K562 (cell line): ENCODE results near the gene GCNA. TPM values are rescaled to one million over a fixed set of nuclear protein-coding genes. Genes with fewer than 3 reads are reported as not detected.

Source experiments
- ATAC-seq: fragments of 200-7000 bp; cut with Tn5 transposase; 3 replicates; pipeline ENCODE4 v1.9.1; 2020; ENCODE audit warnings: moderate library complexity
- Bru-seq: library from RNA; stranded (reverse); fragments of 400-500 nt; gene quantifications from one replicate; lab custom pipeline; 2021; lab: Mats Ljungman, UMichigan
- BruChase-seq, 2 experiments: library from RNA; stranded (reverse); fragments of 400-500 nt; gene quantifications; one replicate each; lab custom pipeline; 2021; lab: Mats Ljungman, UMichigan
- BruUV-seq: library from RNA; stranded (reverse); fragments of 400-500 nt; replicated peaks from 2 replicates; lab custom pipeline; 2021; lab: Mats Ljungman, UMichigan
- CTCF ChIA-PET: fragments of 300-600 bp; formaldehyde crosslinking; extraction: SDS; loops from one replicate; lab custom pipeline; 2021; ENCODE audit warnings: low intra/inter-chr PET ratio; lab: Yijun Ruan, JAX
- POLR2A ChIA-PET: fragments of 300-600, 350-650 bp; sonication (Branson Sonifier 250); formaldehyde crosslinking; extraction: SDS; loops from one replicate; lab custom pipeline; 2021; ENCODE audit warnings: antibody characterized with exemption, inconsistent platforms; lab: Yijun Ruan, JAX
- DNase-seq, 4 experiments: peaks; one replicate each; pipeline versions ENCODE4 v3.0.0 to v3.0.0-alpha.2; 2011 to 2018; ENCODE audit warnings: low spot score in 3 of 4, mixed read lengths in 3 of 4; ENCODE audit errors: extremely low read depth in 1 of 4
- FAIRE-seq: peaks from 2 replicates; lab custom pipeline; 2011; peaks lifted over from hg19 to GRCh38; lab: Jason Lieb, UNC
- H2AFZ ChIP-seq: 2 replicates; pipeline ENCODE4 v1.6.0; 2011; ENCODE audit warnings: low read depth, low read length, control low read depth, inconsistent platforms
- H3K27ac ChIP-seq: fragments of 200-600 bp; 3 replicates; pipeline ENCODE4 v1.8.0; 2011; ENCODE audit warnings: low read depth, mild to moderate bottlenecking, control low read depth, inconsistent platforms, low read length, moderate library complexity, mixed read lengths; ENCODE audit errors: extremely low read depth
- H3K27me3 ChIP-seq, 2 experiments: fragments of 300-600 bp in 1 of 2; 2 replicates in 1 of 2; 3 replicates in 1 of 2; pipeline versions ENCODE4 v1.6.0 to v1.8.0; 2011; ENCODE audit warnings: inconsistent platforms in 2 of 2, low read length in 2 of 2, mild to moderate bottlenecking in 1 of 2, mixed read lengths in 1 of 2, moderate library complexity in 1 of 2; ENCODE audit not compliant: control insufficient read depth in 2 of 2, insufficient read depth in 2 of 2
- H3K36me3 ChIP-seq: fragments of 300-600 bp; 3 replicates; pipeline ENCODE4 v1.8.0; 2011; ENCODE audit warnings: mild to moderate bottlenecking, low read length, inconsistent platforms; ENCODE audit not compliant: control insufficient read depth, insufficient read depth
- H3K4me1 ChIP-seq, 2 experiments: fragments of 200-600 bp in 1 of 2; replicated peaks in 1 of 2; 2 replicates in 1 of 2; 3 replicates in 1 of 2; pipeline versions ENCODE4 v1.5.1 to v1.8.0; 2011; ENCODE audit warnings: inconsistent platforms in 2 of 2, low read length in 2 of 2, mild to moderate bottlenecking in 1 of 2, mixed read lengths in 1 of 2, moderate library complexity in 1 of 2; ENCODE audit not compliant: control insufficient read depth in 2 of 2, insufficient read depth in 2 of 2
- H3K4me2 ChIP-seq: 2 replicates; pipeline ENCODE4 v1.6.1; 2011; ENCODE audit warnings: low read length, control low read depth, inconsistent platforms, mixed read lengths; ENCODE audit not compliant: insufficient read depth
- H3K4me3 ChIP-seq: fragments of 200-600 bp; sonication (generic), shearing (Covaris generic); 2 replicates; pipeline ENCODE4 v1.5.1; 2016; ENCODE audit warnings: control low read depth, inconsistent platforms
- H3K79me2 ChIP-seq: fragments of 200-600 bp; 3 replicates; pipeline ENCODE4 v1.8.0; 2011; ENCODE audit warnings: low read length, inconsistent platforms; ENCODE audit not compliant: control insufficient read depth, insufficient read depth
- H3K9ac ChIP-seq, 2 experiments: 2 replicates each; pipeline versions ENCODE4 v1.6.0 to v1.6.1; 2011; ENCODE audit warnings: low read depth in 2 of 2, low read length in 2 of 2, control low read depth in 1 of 2, inconsistent platforms in 1 of 2, mild to moderate bottlenecking in 1 of 2, mixed read lengths in 1 of 2; ENCODE audit not compliant: insufficient read depth in 1 of 2
- H3K9me1 ChIP-seq: one replicate; pipeline ENCODE4 v1.6.0; 2011; ENCODE audit warnings: inconsistent platforms, mild to moderate bottlenecking, low read length, moderate library complexity; ENCODE audit not compliant: control insufficient read depth, insufficient read depth
- H3K9me3 ChIP-seq: replicated peaks from 2 replicates; pipeline ENCODE4 v1.5.1; 2011; ENCODE audit warnings: low read depth, low read length, inconsistent platforms; ENCODE audit not compliant: control insufficient read depth, insufficient read depth
- H4K20me1 ChIP-seq: replicated peaks from 2 replicates; pipeline ENCODE4 v1.6.1; 2011; ENCODE audit warnings: low read length, inconsistent platforms, mixed read lengths; ENCODE audit not compliant: control insufficient read depth, insufficient read depth
- SP2 ChIP-seq: IDR thresholded peaks from 2 replicates; pipeline ENCODE4 v1.6.1; 2011; ENCODE audit warnings: mild to moderate bottlenecking, low read depth, low read length, moderate library complexity; ENCODE audit not compliant: poor library complexity, severe bottlenecking; ENCODE audit errors: extremely low read depth
- SRSF7 ChIP-seq: fragments of 200-400 bp; formaldehyde crosslinking; optimal IDR thresholded peaks from 2 replicates; pipeline ENCODE3; 2017; ENCODE audit warnings: mild to moderate bottlenecking, low read depth, low read length
- ZNF77 ChIP-seq: fragments of 250-450 bp; sonication (Bioruptor Pico); IDR thresholded peaks from 2 replicates; pipeline ENCODE4 v1.5.0; 2020
- WGBS: fragments of 100-300 bp; shearing (Covaris generic); methylation state at CpG from one replicate; pipeline ENCODE4 v1.1.6; 2016; ENCODE audit warnings: low coverage, mixed read lengths; ENCODE audit not compliant: insufficient coverage; ENCODE audit errors: missing lambda C conversion rate; 5-methylcytosine and 5-hydroxymethylcytosine counted together
- in situ Hi-C: fragments of 300-500 bp; cut with MboI; formaldehyde crosslinking; loops from 4 replicates; pipeline ENCODE4 v1.15.0; 2018; ENCODE audit warnings: inconsistent platforms, mixed read lengths
- intact Hi-C: fragments of 100-400 bp; cut with micrococcal nuclease; formaldehyde crosslinking; loops from 2 replicates; pipeline ENCODE4 v1.14.2; 2022
- long read RNA-seq, 3 experiments: library from polyadenylated mRNA in 2 of 3; library from RNA in 1 of 3; unstranded in 2 of 3; stranded (forward) in 1 of 3; transcript quantifications; one replicate each; pipeline ENCODE4 v2.0.0, GENCODE V29; 2019 to 2022
- polyA minus RNA-seq, 3 experiments: library from RNA; depleted of rRNA, polyadenylated mRNA; stranded (reverse); fragments of >200 nt; gene quantifications; 2 replicates each; pipeline ENCODE4 v1.2.3, GENCODE V29; 2011
- polyA plus RNA-seq, 8 experiments: library from polyadenylated mRNA; depleted of rRNA in 4 of 8; stranded (reverse) in 5 of 8; unstranded in 3 of 8; fragments of >200 nt; fragmentation: Nextera tagmentation in 2 of 8; fragmentation: Illumina TruSeq in 1 of 8; extraction: Ambion mirVana in 2 of 8; extraction: Trizol in 1 of 8; gene quantifications; 2 replicates each; pipeline versions ENCODE4 v1.2.1 to v1.2.3, GENCODE V29; 2011 to 2014; ENCODE audit warnings: inconsistent platforms in 1 of 8, missing spikeins in 1 of 8
- total RNA-seq, 7 experiments: library from RNA; depleted of rRNA in 6 of 7; stranded (reverse); fragments of >200 nt in 6 of 7; fragmentation: Illumina TruSeq in 2 of 7; extraction: Trizol in 2 of 7; gene quantifications; 2 replicates each; pipeline versions ENCODE4 v1.2.1 to v1.2.3, GENCODE V29; 2011 to 2021; ENCODE audit warnings: low replicate concordance in 1 of 7
- TF ChIP-seq, protein P1 (sequence below): fragments of 450-650 bp; IDR thresholded peaks from 2 replicates; pipeline ENCODE4 v1.6.1; 2016
- TF ChIP-seq, protein P2 (sequence below): sonication (generic); formaldehyde crosslinking; IDR thresholded peaks from 2 replicates; pipeline ENCODE4 v1.8.1; 2023; ENCODE audit warnings: mild to moderate bottlenecking, missing genetic modification reagents

GCNA gene, protein sequence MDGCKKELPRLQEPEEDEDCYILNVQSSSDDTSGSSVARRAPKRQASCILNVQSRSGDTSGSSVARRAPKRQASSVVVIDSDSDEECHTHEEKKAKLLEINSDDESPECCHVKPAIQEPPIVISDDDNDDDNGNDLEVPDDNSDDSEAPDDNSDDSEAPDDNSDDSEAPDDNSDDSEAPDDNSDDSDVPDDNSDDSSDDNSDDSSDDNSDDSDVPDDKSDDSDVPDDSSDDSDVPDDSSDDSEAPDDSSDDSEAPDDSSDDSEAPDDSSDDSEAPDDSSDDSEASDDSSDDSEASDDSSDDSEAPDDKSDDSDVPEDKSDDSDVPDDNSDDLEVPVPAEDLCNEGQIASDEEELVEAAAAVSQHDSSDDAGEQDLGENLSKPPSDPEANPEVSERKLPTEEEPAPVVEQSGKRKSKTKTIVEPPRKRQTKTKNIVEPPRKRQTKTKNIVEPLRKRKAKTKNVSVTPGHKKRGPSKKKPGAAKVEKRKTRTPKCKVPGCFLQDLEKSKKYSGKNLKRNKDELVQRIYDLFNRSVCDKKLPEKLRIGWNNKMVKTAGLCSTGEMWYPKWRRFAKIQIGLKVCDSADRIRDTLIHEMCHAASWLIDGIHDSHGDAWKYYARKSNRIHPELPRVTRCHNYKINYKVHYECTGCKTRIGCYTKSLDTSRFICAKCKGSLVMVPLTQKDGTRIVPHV
- 2.2 and 4.0 TPM in 2 replicates for total RNA-seq (2011; cell fraction: chromatin; rRNA removed; ENCODE audit: low replicate concordance)
- total RNA-seq (2011; cell fraction: nucleolus; rRNA removed): 0.67 and 1.8 TPM in 2 replicates
- total RNA-seq (2011; cell fraction: nucleoplasm; rRNA removed): 1.1 and 1.8 TPM in 2 replicates
- total RNA-seq (2014; rRNA removed) (0.45 and 0.86 TPM in 2 replicates), total RNA-seq (2014; rRNA removed; fragmentation: Illumina TruSeq; extraction: Trizol) (0.77 and 0.87 TPM in 2 replicates), total RNA-seq (2015; rRNA removed; fragmentation: Illumina TruSeq; extraction: Trizol) (1.2 and 1.4 TPM in 2 replicates), total RNA-seq (2021) (0.47 and 0.58 TPM in 2 replicates), polyA plus RNA-seq (2011; rRNA removed) (0.85 and 1.3 TPM in 2 replicates), polyA plus RNA-seq (2014; fragmentation: Illumina TruSeq; extraction: Trizol) (0.42 and 1.1 TPM in 2 replicates), polyA plus RNA-seq (2014; fragmentation: Nextera tagmentation; extraction: Ambion mirVana) (under 1 TPM; 0.27 to 0.64 TPM), polyA plus RNA-seq (2014; rRNA removed) (1.3 and 1.5 TPM in 2 replicates), polyA minus RNA-seq (2011; rRNA and poly(A)+ RNA removed) (0.56 and 1.6 TPM in 2 replicates), Bru-seq, nascent RNA (percentile 45 among the genes with signal in this experiment), BruChase-seq, experiment 1, labeled RNA remaining after a 2-hour chase (percentile 67 among the genes with signal in this experiment), BruChase-seq, experiment 2, labeled RNA remaining after a 6-hour chase (percentile 69 among the genes with signal in this experiment)
- polyA plus RNA-seq (2011; cell fraction: cytosol; rRNA removed): 0.15 and 0.66 TPM in 2 replicates
- 2.3 and 6.8 TPM in 2 replicates for polyA plus RNA-seq (2011; cell fraction: nucleus; rRNA removed)
- polyA plus RNA-seq (2012): 0.49 and 2.3 TPM in 2 replicates
- polyA minus RNA-seq (2011; cell fraction: cytosol; rRNA and poly(A)+ RNA removed): not detected in 2 replicates
- 0.67 and 2.2 TPM in 2 replicates for polyA minus RNA-seq (2011; cell fraction: nucleus; rRNA and poly(A)+ RNA removed)
- long read RNA-seq, experiment 1: 0 reads
- long read RNA-seq, experiment 2, partial matches to known transcripts: 1 of 2 reads
- long read RNA-seq, experiment 2, other reads (novel, unspliced or antisense): 1 of 2 reads
- long read RNA-seq, experiment 3: 0 reads

DNA sequence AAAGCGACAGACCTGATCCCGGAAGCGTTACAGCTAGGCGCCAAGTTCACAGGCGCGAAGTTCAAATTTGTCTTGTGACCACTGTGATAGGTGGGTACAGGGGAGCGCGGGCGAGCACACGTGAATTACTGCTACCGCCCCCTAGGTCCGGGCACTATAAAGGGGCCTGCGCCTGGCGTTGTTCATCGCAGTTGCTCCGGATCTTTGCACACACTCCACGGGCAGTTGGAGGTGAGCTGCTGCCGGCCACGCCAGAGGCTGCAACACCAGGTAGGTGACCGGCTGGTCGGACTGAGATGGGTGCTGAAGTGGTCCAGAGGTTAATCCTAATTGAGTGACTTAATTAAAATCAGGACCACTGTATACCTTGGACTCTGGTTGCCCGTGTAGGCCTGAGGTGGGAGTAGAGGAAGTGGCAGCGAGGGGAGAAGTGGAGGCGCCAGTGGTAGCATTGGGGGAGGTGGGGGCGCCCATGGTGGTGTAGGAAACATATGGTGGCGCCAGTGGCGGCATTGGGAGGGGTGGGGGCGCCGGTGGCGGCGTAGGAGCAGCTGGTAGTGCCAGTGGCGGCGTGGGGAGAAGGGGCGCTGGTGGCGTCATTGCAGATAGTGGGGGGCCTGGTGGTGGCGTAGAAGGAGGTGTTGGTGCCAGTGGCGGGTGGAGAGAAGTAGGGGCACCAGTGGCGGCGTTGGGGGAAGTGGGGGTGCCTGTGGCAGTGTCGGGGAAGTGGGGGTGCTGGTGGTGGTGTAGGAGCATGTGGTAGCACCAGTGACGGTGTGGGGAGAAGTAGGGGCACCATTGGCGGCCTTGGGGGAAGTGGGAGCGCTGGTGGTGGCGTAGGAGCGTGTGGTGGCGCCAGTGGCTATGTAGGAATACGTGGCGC, at the start of gene GCNA:
GCNA (plus strand) TSS at position 185 of the 883 bp plus-strand sequence. CDS start 2,385 bp downstream, outside the sequence.
- in situ Hi-C loops: no loop called here
- H4K20me1 ChIP-seq: no peaks in the 10 kb centered on the region
- no peak for DNase-seq
- H3K9me3 ChIP-seq: no peaks in the 10 kb centered on the region
- H3K27ac ChIP-seq: no peak within 1 kb of the TSS
- no peak within 1 kb of the TSS; a peak in 1 of 4 replicates for H3K9ac ChIP-seq
- H3K4me3 ChIP-seq: no peak within 1 kb of the TSS
- no peak; the same call in 2 of the 3 replicates for ATAC-seq
- no peaks in the 10 kb centered on the region for H3K79me2 ChIP-seq
- H3K36me3 ChIP-seq: peaks cover 40% of the 10 kb centered on the region
- intact Hi-C loops: no loop called here
- 97% methylated on average over 15 of the region's 48 CpGs for WGBS
- CTCF ChIA-PET: no interaction called here
- no TSS peak for BruUV-seq
- H3K27me3 ChIP-seq: no peaks in the 10 kb centered on the region
- no peak within 1 kb of the TSS for H2AFZ ChIP-seq
- FAIRE-seq: no peak
- peaks cover 0 to 17% of the 10 kb centered on the region in 2 experiments; a peak in 2 of 5 replicates for H3K4me1 ChIP-seq
- POLR2A ChIA-PET: no interaction called here
- no peak within 1 kb of the TSS for H3K4me2 ChIP-seq
- H3K9me1 ChIP-seq: no peaks in the 10 kb centered on the region
- no peak for TF ChIP-seq SP2
- no peak for TF ChIP-seq ZNF77 (CRISPR knock-in tag)
- TF ChIP-seq, protein P1, sequence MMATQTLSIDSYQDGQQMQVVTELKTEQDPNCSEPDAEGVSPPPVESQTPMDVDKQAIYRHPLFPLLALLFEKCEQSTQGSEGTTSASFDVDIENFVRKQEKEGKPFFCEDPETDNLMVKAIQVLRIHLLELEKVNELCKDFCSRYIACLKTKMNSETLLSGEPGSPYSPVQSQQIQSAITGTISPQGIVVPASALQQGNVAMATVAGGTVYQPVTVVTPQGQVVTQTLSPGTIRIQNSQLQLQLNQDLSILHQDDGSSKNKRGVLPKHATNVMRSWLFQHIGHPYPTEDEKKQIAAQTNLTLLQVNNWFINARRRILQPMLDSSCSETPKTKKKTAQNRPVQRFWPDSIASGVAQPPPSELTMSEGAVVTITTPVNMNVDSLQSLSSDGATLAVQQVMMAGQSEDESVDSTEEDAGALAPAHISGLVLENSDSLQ: no peak
- no peak for TF ChIP-seq SRSF7
- TF ChIP-seq, protein P2, sequence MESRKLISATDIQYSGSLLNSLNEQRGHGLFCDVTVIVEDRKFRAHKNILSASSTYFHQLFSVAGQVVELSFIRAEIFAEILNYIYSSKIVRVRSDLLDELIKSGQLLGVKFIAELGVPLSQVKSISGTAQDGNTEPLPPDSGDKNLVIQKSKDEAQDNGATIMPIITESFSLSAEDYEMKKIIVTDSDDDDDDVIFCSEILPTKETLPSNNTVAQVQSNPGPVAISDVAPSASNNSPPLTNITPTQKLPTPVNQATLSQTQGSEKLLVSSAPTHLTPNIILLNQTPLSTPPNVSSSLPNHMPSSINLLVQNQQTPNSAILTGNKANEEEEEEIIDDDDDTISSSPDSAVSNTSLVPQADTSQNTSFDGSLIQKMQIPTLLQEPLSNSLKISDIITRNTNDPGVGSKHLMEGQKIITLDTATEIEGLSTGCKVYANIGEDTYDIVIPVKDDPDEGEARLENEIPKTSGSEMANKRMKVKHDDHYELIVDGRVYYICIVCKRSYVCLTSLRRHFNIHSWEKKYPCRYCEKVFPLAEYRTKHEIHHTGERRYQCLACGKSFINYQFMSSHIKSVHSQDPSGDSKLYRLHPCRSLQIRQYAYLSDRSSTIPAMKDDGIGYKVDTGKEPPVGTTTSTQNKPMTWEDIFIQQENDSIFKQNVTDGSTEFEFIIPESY: peak; percentile 67
